Activated CD8-positive, alpha-beta T cell treated with anti-CD3 and anti-CD28 coated beads, Interleukin-2, amount 10 ng/mL, durations not matched to agents 7 days and 5 days (primary cell): ENCODE results near the gene RNF40. TPM values are rescaled to one million over a fixed set of nuclear protein-coding genes. Genes with fewer than 3 reads are reported as not detected.

ENCODE experiments used
- ATAC-seq: fragments of 150-1000 bp; cut with Tn5 transposase; one replicate; pipeline ENCODE4 v1.10.0; 2021; ENCODE audit warnings: moderate library complexity
- CTCF ChIA-PET: fragments of 350-600 bp; sonication (Branson Sonifier 250); formaldehyde crosslinking; loops from one replicate; lab custom pipeline; 2021; ENCODE audit warnings: antibody characterized with exemption; lab: Charles Lee
- POLR2A ChIA-PET: fragments of 350-600 bp; sonication (Branson Sonifier 250); formaldehyde crosslinking; loops from one replicate; lab custom pipeline; 2021; ENCODE audit warnings: antibody characterized with exemption; lab: Charles Lee
- DNase-seq: peaks from one replicate; pipeline ENCODE4 v3.0.0-alpha.2; 2020
- H3K27ac Mint-ChIP-seq: one replicate; pipeline ENCODE4 v1.8.0; 2021; ENCODE audit warnings: mild to moderate bottlenecking, mixed read lengths
- H3K27me3 Mint-ChIP-seq: one replicate; pipeline ENCODE4 v1.8.0; 2021; ENCODE audit warnings: low read depth, mixed read lengths
- H3K36me3 Mint-ChIP-seq: one replicate; pipeline ENCODE4 v1.8.0; 2021; ENCODE audit warnings: low read depth, mixed read lengths
- H3K4me1 Mint-ChIP-seq: one replicate; pipeline ENCODE4 v1.8.0; 2021; ENCODE audit warnings: low read depth, mixed read lengths
- H3K4me3 Mint-ChIP-seq: one replicate; pipeline ENCODE4 v1.8.0; 2021; ENCODE audit warnings: mild to moderate bottlenecking, mixed read lengths
- H3K9me3 Mint-ChIP-seq: one replicate; pipeline ENCODE4 v1.8.0; 2022; ENCODE audit warnings: mixed read lengths; ENCODE audit not compliant: insufficient read depth
- total RNA-seq, 2 experiments: library from RNA; stranded (reverse); gene quantifications; one replicate each; pipeline ENCODE4 v1.2.3, GENCODE V29; 2021

Gene RNF40
- total RNA-seq: 100 to 1,000 TPM; 100 to 102 TPM

GRCh38 chr16:30761928-30762902 is at the start of gene RNF40, which contains the start of gene CFAP119:
Gene RNF40 (plus strand): TSS chr16:30762322. CDS start chr16:30762546, 224 bp downstream.
Gene CFAP119 (minus strand): TSS chr16:30762062. CDS start chr16:30761748, 314 bp downstream.
- H3K9me3 Mint-ChIP-seq: no peaks in the 10 kb centered on the region
- no peaks in the 10 kb centered on the region for H3K27me3 Mint-ChIP-seq
- H3K4me1 Mint-ChIP-seq: peaks cover 33% of the 10 kb centered on the region
- H3K27ac Mint-ChIP-seq: peak within 1 kb of the TSS; percentile 92
- H3K4me3 Mint-ChIP-seq: peak within 1 kb of the TSS; percentile 89
- DNase-seq: peak; percentile 96
- ATAC-seq: peak; percentile 93
- peaks cover 44% of the 10 kb centered on the region for H3K36me3 Mint-ChIP-seq
- ChIA-PET POLR2A (interaction anchor here (0.6 to 0.7 kb wide), 2 partner anchors 30 to 105 kb away, joined by 3 read pairs; no protein-coding TSS in a partner anchor), CTCF (interaction anchor here (1.1 to 1.2 kb wide), 4 partner anchors 8 to 82 kb away, joined by 3 to 4 read pairs (median 4); partner anchors contain the start of gene PHKG2)

DNA sequence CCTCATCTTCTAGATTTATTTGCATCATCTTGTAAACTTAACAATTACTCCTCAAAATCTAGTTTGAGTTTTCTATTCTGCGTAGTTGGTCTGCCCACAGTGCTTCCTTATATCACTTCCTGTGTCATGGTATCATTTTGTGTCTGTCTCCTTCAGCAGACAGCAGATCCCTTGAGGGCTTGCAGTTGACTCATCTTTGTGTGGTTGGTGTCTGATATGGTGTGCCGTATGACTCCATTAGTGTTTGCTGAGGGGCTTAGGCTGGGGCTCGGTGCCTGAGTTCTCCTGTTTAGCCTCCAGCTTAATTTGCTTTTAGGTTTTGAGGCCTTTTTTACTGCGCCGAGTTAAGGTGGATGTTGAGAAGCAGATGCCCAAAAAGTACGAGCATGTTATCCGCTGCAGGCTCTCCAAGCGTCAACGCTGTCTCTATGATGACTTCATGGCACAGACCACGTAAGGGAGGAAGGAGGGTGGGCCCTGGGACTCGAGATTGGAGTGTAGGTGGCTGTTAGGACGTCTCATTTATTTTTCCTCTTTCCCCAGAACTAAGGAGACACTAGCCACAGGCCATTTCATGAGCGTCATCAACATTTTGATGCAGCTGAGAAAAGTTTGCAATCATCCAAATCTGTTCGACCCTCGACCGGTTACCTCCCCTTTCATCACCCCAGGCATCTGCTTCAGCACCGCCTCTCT is 46.2 kb upstream of the RNF40 start:
- peak overlapping the region; percentile 24 for H3K4me3 Mint-ChIP-seq
- peak overlapping the region; percentile 91 for H3K27ac Mint-ChIP-seq
- ChIA-PET POLR2A (interaction anchor here (1.0 kb wide), 2 partner anchors 26 to 32 kb away, joined by 3 to 4 read pairs; partner anchors contain the start of gene PHKG2), CTCF (no interaction called here)
- peaks cover 38% of the 10 kb centered on the region for H3K4me1 Mint-ChIP-seq
- DNase-seq (peak; percentile 65), ATAC-seq (peak; percentile 97)
- no peaks in the 10 kb centered on the region for H3K9me3 Mint-ChIP-seq
- no peaks in the 10 kb centered on the region for H3K27me3 Mint-ChIP-seq
- peaks cover 72% of the 10 kb centered on the region for H3K36me3 Mint-ChIP-seq

DNA sequence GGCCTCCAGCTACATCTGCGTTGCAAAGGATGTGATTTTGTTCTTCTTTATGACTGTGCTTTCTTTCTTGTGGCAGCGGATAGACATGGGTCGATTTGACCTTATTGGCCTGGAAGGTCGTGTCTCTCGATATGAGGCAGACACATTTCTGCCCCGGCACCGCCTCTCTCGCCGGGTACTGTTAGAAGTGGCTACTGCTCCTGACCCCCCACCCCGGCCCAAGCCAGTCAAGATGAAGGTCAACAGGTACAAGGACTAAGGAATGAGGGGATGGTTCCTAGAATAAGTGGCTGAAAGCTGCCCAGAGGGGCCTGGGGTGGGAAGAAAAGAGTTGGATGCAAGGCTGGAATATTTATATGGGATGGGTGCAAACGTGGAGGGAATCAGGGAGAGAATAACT is 42.0 kb upstream of the RNF40 start:
- Mint-ChIP-seq H3K9me3 (no peaks in the 10 kb centered on the region), H3K27ac (peak overlapping the region; percentile 10), H3K4me1 (peaks cover 21% of the 10 kb centered on the region), H3K4me3 (no peak overlapping the region), H3K27me3 (no peaks in the 10 kb centered on the region), H3K36me3 (peaks cover 75% of the 10 kb centered on the region)
- DNase-seq (no peak), ATAC-seq (no peak)
- CTCF ChIA-PET: interaction anchor here (0.7 kb wide), 1 partner anchor 95 kb away, joined by 3 read pairs; no protein-coding TSS in a partner anchor
- POLR2A ChIA-PET: no interaction called here

GRCh38 chr16:30720694-30721093 is 41.4 kb upstream of the RNF40 start:
- Mint-ChIP-seq H3K4me3 (no peak overlapping the region), H3K4me1 (peaks cover 17% of the 10 kb centered on the region), H3K27ac (peak overlapping the region; percentile 13), H3K27me3 (no peaks in the 10 kb centered on the region), H3K36me3 (peaks cover 77% of the 10 kb centered on the region), H3K9me3 (no peaks in the 10 kb centered on the region)
- POLR2A ChIA-PET: interaction anchor here (1.3 kb wide), 1 partner anchor 11 kb away, joined by 3 read pairs; no protein-coding TSS in a partner anchor
- CTCF ChIA-PET: no interaction called here
- no peak for ATAC-seq
- no peak for DNase-seq

DNA sequence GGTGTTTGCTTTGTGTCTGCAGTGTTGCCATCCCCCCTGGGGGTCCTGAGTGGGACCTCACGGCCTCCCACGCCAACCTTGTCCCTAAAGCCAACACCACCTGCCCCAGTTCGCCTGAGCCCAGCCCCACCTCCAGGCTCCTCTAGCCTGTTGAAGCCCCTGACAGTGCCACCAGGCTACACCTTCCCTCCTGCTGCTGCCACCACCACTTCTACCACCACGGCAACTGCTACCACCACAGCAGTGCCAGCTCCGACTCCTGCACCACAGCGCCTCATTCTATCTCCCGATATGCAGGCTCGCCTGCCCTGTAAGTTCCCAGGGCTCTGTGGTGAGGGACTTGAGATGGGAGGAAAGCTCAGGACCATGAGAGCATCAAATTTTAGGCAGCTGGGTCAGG is 41.0 kb upstream of the RNF40 start:
- DNase-seq: no peak
- Mint-ChIP-seq H3K27me3 (no peaks in the 10 kb centered on the region), H3K9me3 (no peaks in the 10 kb centered on the region), H3K27ac (no peak overlapping the region), H3K4me1 (peaks cover 12% of the 10 kb centered on the region), H3K36me3 (peaks cover 76% of the 10 kb centered on the region), H3K4me3 (no peak overlapping the region)
- ATAC-seq: no peak
- ChIA-PET CTCF (no interaction called here), POLR2A (interaction anchor here (1.2 to 1.3 kb wide), 2 partner anchors 11 kb away, joined by 3 read pairs; no protein-coding TSS in a partner anchor)

DNA sequence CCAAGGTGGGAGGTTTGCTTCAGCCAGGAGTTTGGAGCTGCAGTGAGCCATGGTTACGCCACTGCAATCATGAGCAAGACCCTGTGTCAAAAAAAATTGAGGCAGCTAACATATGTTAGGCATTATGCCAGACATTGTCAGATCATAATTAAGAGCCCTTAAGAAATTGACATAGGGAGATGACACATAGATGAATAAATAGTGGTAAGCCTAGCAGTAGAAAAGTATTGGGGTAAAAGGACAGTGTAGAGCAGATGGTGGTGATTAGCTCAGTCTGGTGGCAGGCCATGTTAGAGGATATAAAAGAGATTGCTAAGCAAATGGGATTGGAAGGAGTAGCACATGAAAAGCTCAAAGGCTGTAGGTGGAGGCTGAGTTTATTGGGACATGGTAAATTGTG is 40.5 kb upstream of the RNF40 start:
- ATAC-seq: no peak
- peaks cover 8% of the 10 kb centered on the region for H3K4me1 Mint-ChIP-seq
- H3K9me3 Mint-ChIP-seq: no peaks in the 10 kb centered on the region
- H3K4me3 Mint-ChIP-seq: no peak overlapping the region
- CTCF ChIA-PET: no interaction called here
- H3K36me3 Mint-ChIP-seq: peaks cover 72% of the 10 kb centered on the region
- no peak for DNase-seq
- POLR2A ChIA-PET: interaction anchor here (1.2 to 1.3 kb wide), 2 partner anchors 11 kb away, joined by 3 read pairs; no protein-coding TSS in a partner anchor
- H3K27me3 Mint-ChIP-seq: no peaks in the 10 kb centered on the region
- no peak overlapping the region for H3K27ac Mint-ChIP-seq

DNA sequence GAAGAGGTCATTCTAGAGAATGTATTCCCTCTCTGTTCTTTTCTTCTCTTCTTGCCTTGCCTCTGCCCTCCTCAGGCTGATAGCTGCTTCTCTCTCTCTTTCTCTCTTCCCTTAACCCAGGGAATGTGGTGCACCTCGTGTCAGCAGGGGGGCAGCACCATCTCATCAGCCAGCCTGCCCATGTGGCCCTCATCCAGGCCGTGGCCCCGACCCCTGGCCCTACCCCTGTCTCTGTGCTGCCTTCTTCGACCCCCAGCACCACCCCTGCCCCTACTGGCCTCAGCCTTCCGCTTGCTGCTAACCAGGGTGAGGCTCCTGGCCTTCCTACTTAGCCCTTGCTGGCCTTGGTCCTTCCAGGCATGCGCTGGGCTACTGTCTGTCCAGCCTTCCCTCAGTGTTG is 39.7 kb upstream of the RNF40 start:
- Mint-ChIP-seq H3K36me3 (peaks cover 70% of the 10 kb centered on the region), H3K4me3 (no peak overlapping the region), H3K4me1 (no peaks in the 10 kb centered on the region), H3K27me3 (no peaks in the 10 kb centered on the region), H3K27ac (no peak overlapping the region), H3K9me3 (no peaks in the 10 kb centered on the region)
- ATAC-seq (no peak), DNase-seq (no peak)
- ChIA-PET CTCF (no interaction called here), POLR2A (interaction anchor here (0.6 kb wide), 1 partner anchor 92 kb away, joined by 3 read pairs; no protein-coding TSS in a partner anchor)

DNA sequence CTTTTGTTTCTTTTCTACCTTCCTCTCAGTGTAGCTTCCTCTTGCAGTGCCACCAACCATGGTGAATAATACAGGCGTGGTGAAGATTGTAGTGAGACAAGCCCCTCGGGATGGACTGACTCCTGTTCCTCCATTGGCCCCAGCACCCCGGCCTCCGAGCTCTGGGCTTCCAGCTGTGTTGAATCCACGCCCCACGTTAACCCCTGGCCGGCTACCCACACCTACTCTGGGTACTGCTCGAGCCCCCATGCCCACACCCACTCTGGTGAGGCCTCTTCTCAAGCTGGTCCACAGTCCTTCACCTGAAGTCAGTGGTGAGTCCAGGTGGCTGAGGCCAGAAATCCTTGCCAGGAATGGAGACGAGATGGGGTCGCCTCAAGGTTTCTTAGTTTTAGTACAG is 39.2 kb upstream of the RNF40 start:
- Mint-ChIP-seq H3K27ac (no peak overlapping the region), H3K27me3 (no peaks in the 10 kb centered on the region), H3K4me3 (no peak overlapping the region), H3K4me1 (no peaks in the 10 kb centered on the region), H3K9me3 (no peaks in the 10 kb centered on the region), H3K36me3 (peaks cover 69% of the 10 kb centered on the region)
- no peak for DNase-seq
- ChIA-PET POLR2A (no interaction called here), CTCF (no interaction called here)
- no peak for ATAC-seq

DNA sequence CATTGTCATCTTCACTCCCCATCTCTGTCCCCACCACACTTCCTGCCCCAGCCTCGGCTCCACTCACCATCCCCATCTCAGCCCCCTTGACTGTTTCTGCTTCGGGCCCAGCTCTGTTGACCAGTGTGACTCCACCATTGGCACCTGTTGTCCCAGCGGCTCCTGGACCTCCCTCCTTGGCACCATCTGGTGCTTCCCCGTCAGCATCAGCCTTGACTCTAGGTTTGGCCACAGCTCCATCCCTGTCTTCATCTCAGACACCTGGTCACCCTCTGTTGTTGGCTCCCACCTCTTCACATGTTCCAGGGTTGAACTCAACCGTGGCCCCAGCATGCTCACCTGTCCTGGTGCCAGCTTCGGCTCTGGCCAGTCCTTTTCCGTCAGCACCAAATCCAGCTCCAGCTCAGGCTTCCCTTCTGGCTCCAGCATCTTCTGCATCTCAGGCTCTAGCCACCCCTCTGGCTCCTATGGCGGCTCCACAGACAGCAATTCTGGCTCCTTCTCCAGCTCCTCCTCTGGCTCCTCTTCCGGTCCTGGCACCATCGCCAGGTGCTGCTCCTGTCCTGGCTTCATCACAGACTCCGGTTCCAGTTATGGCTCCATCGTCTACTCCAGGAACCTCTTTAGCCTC is 38.3 kb upstream of the RNF40 start:
- Mint-ChIP-seq H3K9me3 (no peaks in the 10 kb centered on the region), H3K4me1 (no peaks in the 10 kb centered on the region), H3K27ac (no peak overlapping the region), H3K36me3 (peaks cover 73% of the 10 kb centered on the region), H3K27me3 (no peaks in the 10 kb centered on the region), H3K4me3 (no peak overlapping the region)
- POLR2A ChIA-PET: interaction anchor here (1.3 kb wide), 1 partner anchor 9 kb away, joined by 3 read pairs; no protein-coding TSS in a partner anchor
- CTCF ChIA-PET: interaction anchor here (1.2 to 1.6 kb wide), 2 partner anchors 11 to 24 kb away, joined by 5 read pairs; partner anchors contain the start of gene PHKG2
- no peak for ATAC-seq
- no peak for DNase-seq

DNA sequence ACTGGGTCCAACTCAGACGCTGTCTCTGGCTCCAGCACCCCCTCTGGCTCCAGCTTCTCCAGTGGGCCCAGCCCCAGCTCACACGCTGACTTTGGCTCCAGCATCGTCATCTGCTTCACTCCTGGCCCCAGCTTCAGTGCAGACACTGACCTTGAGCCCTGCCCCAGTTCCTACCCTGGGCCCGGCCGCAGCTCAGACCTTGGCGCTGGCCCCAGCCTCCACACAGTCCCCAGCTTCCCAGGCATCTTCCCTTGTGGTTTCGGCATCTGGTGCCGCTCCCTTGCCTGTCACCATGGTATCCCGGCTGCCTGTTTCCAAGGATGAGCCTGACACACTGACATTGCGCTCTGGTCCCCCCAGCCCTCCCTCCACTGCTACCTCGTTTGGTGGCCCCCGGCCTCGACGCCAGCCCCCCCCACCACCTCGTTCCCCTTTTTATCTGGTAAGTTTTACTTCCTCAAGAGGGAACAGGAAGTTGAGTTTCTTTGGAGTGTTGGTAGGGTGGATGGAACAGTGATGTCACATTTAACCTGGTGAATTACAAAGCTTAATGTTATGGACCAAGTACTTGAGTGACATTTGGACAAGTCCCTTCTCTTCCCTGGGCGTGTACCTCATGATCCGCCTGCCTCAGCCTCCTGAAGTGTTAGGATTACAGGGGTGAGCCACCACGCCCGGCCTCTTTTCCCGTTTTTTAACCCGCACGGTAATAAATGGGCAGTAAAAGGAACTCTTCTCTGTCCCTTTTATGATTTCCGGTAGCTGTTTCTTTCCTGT is 37.3 kb upstream of the RNF40 start:
- H3K36me3 Mint-ChIP-seq: peaks cover 76% of the 10 kb centered on the region
- ATAC-seq (no peak), DNase-seq (no peak)
- H3K4me1 Mint-ChIP-seq: peaks cover 3% of the 10 kb centered on the region
- H3K4me3 Mint-ChIP-seq: no peak overlapping the region
- no peak overlapping the region for H3K27ac Mint-ChIP-seq
- CTCF ChIA-PET: interaction anchor here (1.2 to 1.6 kb wide), 2 partner anchors 10 to 23 kb away, joined by 5 read pairs; partner anchors contain the start of gene PHKG2
- POLR2A ChIA-PET: interaction anchor here (1.2 to 1.3 kb wide), 2 partner anchors 8 to 13 kb away, joined by 3 to 4 read pairs; no protein-coding TSS in a partner anchor
- no peaks in the 10 kb centered on the region for H3K9me3 Mint-ChIP-seq
- H3K27me3 Mint-ChIP-seq: no peaks in the 10 kb centered on the region
